Measurements from ENCODE around the gene GIMAP8.

The GIMAP8 gene

GRCh38 chr7:150412016-150412415 is 38.4 kb upstream of the GIMAP8 start:
- DNase-seq, result no peak

DNA sequence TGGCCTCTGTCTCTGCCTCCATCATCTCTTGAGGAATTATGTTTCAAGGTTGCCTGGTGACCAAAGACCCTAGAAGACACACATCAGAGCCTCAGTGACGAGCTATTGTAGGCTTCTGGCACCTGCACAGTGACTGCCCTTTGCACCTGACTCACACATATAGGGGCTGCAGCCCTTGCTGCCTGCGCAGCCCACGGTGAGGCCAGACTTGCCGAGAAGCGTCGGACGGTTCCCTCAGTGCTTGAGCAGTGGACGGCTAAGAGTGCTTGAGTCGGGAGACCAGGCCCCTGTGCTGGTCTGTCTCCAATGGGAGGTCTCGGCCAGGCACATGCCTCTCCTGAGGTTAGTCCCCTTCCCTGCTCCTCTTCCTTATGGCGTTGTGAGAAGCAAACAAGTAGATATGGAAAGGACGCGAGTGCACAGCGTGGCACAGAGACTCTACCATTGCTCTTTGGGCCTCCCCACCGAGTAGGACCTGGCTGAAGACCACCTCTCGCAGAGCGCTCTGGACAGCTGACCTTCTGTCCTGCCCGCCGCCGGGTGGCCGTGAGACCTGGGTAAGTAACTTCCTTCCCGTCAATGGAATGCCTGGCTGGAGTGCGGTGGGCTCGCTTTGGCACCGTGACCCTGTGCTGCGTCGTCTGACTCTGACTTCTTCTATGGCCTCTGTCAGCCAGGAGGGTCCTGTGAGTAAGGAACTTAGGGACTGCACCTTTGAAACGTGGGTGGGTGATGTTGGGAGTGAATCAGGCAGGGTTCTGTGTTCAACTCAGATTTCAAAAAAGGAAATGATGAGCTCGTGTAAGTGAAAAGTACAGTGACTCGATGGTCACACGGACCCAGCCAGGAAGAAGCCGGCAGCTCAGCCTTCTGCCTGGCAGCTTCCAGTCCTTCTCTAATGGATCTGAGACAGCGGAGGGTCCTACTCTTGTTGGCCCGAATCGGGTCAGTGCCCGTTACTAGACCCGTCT is 37.6 kb upstream of the GIMAP8 start:
- DNase-seq, result no peak

DNA sequence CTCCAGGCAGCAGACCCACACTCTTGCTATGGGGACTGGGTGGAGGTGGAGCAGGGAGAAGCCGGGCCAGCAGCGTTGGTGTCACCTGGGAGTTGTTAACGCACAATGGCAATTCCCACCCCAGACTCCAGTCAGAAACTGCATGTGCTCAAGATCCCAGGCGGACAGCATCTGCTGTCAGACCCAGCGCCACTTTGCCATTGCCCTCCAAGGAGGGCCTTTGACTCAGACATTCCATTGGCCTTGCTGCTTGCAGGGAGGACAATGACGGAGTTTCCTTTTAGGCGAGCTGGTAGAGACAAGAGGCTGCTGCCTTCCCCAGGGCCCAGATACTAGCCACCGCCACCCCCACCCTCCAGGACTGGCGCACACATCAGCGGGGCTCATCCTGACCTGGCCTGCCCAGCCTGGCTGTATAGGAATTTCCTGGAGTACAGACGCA is 36.8 kb upstream of the GIMAP8 start:
- DNase-seq, result no peak

GRCh38 chr7:150415161-150416153 is 35.0 kb upstream of the GIMAP8 start:
- no peak for DNase-seq

GRCh38 chr7:150417239-150417638 is 33.2 kb upstream of the GIMAP8 start:
- no peak for DNase-seq

- DNase-seq, result no peak
Measured at GRCh38 chr7:150417863-150418262, 32.6 kb upstream of the GIMAP8 start.

DNA sequence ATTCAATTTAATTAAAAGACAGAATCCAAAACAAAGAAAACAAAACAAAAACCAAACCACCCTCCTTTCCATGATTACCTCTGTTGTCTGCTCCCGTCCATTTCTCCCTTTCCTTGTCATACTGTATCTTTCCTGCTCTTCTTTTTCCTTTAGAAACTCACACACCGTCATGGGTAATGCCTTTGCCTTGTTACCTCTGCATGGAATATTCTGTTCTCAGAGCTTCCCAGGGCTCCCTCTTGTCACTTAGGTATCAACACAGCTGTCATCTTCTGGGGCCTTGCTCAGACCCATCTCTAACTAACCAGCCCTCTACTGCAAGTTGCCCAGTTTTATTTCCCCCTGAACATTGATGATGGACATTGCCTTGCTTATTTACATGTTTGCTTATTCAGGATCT is 30.2 kb upstream of the GIMAP8 start:
- no peak for DNase-seq

- DNase-seq, result peak; percentile 54
Measured at GRCh38 chr7:150420987-150421674, 29.3 kb upstream of the GIMAP8 start.

GRCh38 chr7:150421831-150422230 is 28.6 kb upstream of the GIMAP8 start:
- DNase-seq, result no peak

DNA sequence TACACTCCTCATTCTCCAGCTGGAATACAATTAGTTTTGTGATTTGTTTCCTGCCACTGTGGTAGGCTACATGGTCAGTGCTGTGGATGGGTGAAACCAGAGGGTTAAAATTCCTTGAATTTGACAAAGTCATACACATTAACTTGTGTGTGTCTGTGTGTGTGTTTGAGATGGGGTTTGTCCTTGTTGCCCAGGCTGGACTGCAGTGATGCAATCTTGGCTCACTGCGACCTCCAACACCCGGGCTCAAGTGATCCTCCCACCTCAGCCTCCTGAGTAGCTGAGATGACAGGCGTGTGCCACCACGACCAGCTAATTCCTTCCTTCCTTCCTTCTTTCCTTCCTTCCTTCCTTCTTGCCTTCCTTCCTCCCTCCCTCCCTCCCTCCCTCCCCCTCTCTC is 24.8 kb upstream of the GIMAP8 start:
- no peak for DNase-seq

GRCh38 chr7:150428671-150429451 is 21.6 kb upstream of the GIMAP8 start:
- peak; percentile 77 for DNase-seq

GRCh38 chr7:150429699-150430098 is 20.7 kb upstream of the GIMAP8 start:
- DNase-seq, result no peak

- DNase-seq, result no peak
Measured at GRCh38 chr7:150430465-150431085, 19.9 kb upstream of the GIMAP8 start.

DNA sequence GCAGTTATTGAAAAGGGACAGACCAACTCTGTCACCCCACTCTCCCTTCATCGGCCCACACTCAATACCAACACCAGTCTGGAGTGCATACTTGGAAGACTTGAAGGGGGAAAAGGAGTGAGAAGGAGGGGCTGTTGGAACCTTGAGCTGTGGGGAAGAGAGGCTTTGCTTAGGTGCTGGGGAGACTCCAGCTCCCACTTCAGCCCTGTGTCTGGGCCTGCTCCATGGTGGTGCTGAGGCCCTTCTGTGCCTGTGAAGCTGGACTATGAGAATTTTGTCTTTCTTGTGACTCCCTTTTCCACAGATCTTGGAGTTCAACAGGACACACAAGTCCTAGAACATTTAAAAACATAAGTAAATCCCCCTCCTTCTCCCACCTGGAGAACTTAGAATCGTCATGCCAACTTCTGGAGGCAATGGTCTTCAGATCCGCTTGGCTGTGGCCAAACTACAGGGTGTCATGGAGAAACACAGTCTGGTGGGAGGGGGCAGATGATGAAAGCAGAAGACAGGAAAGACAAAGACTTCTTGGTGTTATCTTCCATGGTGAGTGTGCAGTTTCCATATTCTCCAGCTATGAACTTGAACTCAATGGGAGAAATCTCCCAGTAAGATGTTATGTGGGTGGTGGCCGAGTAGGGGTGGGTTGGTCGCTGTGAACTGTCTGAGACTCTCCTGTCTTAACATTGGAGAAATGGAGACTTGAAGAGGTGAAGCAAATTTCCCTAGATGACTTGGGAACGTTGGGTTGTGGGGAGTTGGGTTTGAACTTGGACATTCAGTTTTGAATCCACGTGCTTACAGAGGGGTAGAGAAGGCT is 18.4 kb upstream of the GIMAP8 start:
- DNase-seq, result no peak

- DNase-seq, result no peak
Measured at GRCh38 chr7:150432915-150433892, 17.2 kb upstream of the GIMAP8 start.

GRCh38 chr7:150434240-150434639 is 16.2 kb upstream of the GIMAP8 start:
- DNase-seq, result no peak

DNA sequence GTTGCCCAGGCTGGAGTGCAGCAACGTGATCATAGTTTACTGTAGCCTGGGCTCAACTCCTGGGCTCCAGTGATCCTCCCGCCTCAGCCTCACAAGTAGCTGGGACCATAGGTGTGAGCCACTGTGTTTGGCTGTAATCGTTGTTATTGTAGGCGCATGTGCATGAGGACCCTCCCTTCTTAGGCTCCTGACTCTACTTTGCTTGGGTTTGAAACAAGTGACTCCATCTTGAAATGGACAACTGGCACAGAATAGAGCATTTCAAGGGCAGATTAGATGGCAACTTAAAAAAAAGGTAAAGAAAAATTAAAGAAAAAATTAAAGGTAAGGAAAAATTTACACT is 15.4 kb upstream of the GIMAP8 start:
- DNase-seq, result no peak

DNA sequence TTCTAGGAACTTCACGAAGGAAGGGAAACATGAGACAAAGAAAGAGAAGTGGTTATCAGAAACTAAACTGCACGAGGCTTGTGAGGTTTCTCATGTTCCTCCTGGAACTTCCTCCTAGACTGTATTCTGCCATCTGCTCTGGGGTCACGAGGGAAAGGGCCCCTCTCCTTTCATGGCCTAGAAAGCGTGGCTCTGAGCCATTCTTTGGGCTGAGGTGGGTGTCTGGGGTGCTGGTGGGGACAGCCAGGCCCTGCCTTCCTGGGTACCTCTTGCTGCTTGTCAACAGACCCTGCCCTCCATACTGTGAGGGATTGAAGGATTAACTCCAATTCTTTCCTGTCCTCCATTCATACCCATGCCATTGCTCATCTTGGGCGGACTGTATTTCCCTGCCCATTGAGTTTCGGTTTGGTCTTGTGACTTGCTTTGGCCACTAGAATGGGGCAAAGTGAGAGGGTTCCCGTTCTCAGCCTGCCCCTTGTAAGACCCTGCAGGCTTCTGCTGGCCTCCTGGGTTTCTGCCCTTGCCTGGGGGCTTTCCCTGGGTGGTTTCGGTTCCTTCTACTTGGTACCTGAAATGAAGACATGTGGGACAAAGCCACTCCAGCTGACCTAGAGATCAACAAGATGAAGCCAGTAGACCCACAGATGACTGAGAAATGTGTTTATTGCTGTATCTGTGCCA is 14.9 kb upstream of the GIMAP8 start:
- no peak for DNase-seq

DNA sequence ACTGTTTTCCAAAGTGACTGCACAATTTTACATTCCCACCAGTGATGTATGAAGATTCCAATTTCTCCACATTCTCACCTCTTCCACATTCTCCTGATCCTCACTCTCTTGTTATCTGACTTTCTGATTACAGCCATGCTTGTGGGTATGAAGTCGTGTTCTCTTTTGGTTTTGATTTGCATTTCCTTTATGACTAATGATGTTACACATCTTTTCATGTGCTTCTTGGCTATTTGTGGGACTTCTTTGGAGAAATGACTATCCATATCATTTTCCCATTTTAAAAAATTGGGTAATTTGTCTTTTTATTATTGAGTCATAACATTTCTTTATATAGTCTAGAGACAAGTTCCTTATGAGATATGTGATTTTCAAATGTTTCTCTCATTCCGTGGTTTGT is 10.5 kb upstream of the GIMAP8 start:
- peak; percentile 43 for DNase-seq
